SJCRH30 (cell line): ENCODE measurements around the gene PNMA8B. TPM values are rescaled to one million over a fixed set of nuclear protein-coding genes. Genes with fewer than 3 reads are reported as not detected.

ENCODE experiments used
- DNase-seq, 2 experiments: peaks; one replicate each; pipeline ENCODE4 v3.0.0-alpha.2; 2015 to 2020
- H3K27ac ChIP-seq: fragments of 250-450 bp; sonication (Bioruptor Pico); 2 replicates; pipeline ENCODE4 v1.5.1; 2020; ENCODE audit warnings: mild to moderate bottlenecking, moderate library complexity
- H3K27me3 ChIP-seq: fragments of 250-450 bp; sonication (Bioruptor Pico); 2 replicates; pipeline ENCODE4 v1.5.1; 2020; ENCODE audit warnings: mild to moderate bottlenecking, moderate library complexity
- H3K36me3 ChIP-seq: fragments of 250-450 bp; sonication (Bioruptor Pico); 2 replicates; pipeline ENCODE4 v1.5.1; 2020; ENCODE audit warnings: mild to moderate bottlenecking, moderate library complexity
- H3K4me1 ChIP-seq: fragments of 250-450 bp; sonication (Bioruptor Pico); 2 replicates; pipeline ENCODE4 v1.5.1; 2020; ENCODE audit warnings: mild to moderate bottlenecking, moderate library complexity
- H3K4me3 ChIP-seq: fragments of 250-450 bp; sonication (Bioruptor Pico); 2 replicates; pipeline ENCODE4 v1.5.1; 2020; ENCODE audit warnings: mild to moderate bottlenecking, moderate library complexity
- H3K9me3 ChIP-seq: fragments of 250-450 bp; sonication (Bioruptor Pico); replicated peaks from 2 replicates; pipeline ENCODE4 v1.5.1; 2020; ENCODE audit warnings: mild to moderate bottlenecking, moderate library complexity
- total RNA-seq: library from RNA; depleted of rRNA; stranded (reverse); fragments of >200 nt; shearing (Covaris generic); gene quantifications from 2 replicates; pipeline ENCODE4 v1.2.3, GENCODE V29; 2014; rRNA removed

The PNMA8B gene
- total RNA-seq, 1 experiment from 2014 or later: 0.04 TPM

GRCh38 chr19:46441866-46442265 lies 53.8 kb downstream of the PNMA8B start:
- H3K36me3 ChIP-seq: no peaks in the 10 kb centered on the region
- H3K4me1 ChIP-seq: peaks cover 4% of the 10 kb centered on the region
- H3K4me3 ChIP-seq: no peak overlapping the region
- no peak overlapping the region for H3K27ac ChIP-seq
- no peaks in the 10 kb centered on the region for H3K9me3 ChIP-seq
- no peak for DNase-seq
- H3K27me3 ChIP-seq: no peaks in the 10 kb centered on the region

Other genes starting within 250 kb of the PNMA8B start
- gene HIF3A, start 198.8 kb downstream of the PNMA8B start, total RNA-seq: 2.0 and 4.8 TPM in 2 replicates
- 97.7 and 98.1 TPM in 2 replicates for gene PPP5C, start 148.8 kb downstream of the PNMA8B start, total RNA-seq
- gene CCDC8, start 82.3 kb downstream of the PNMA8B start, total RNA-seq: 39.7 and 41.8 TPM in 2 replicates
- 0.02 TPM in 1 of 2 replicates, not detected in the other for gene PNMA8C, start 66.9 kb downstream of the PNMA8B start, total RNA-seq
- 40.1 and 41.8 TPM in 2 replicates for gene PNMA8A, start 24.3 kb downstream of the PNMA8B start, total RNA-seq
- 239 and 247 TPM in 2 replicates for gene CALM3, start 105.5 kb upstream of the PNMA8B start, total RNA-seq
- not detected in 2 replicates for gene PTGIR, start 129.2 kb upstream of the PNMA8B start, total RNA-seq
- gene GNG8, start 140.3 kb upstream of the PNMA8B start, total RNA-seq: not detected in 2 replicates
- gene DACT3, start 165.3 kb upstream of the PNMA8B start, total RNA-seq: 2.6 and 2.7 TPM in 2 replicates
- 7.7 and 7.8 TPM in 2 replicates for gene PRKD2, start 221.2 kb upstream of the PNMA8B start, total RNA-seq